H1 (cell line): ENCODE results near the gene TMEM145. TPM values are rescaled to one million over a fixed set of nuclear protein-coding genes. Genes with fewer than 3 reads are reported as not detected.

ENCODE experiments used
- CTCF ChIA-PET: fragments of 300-600 bp; sonication (Branson Sonifier 250); formaldehyde crosslinking; loops from one replicate; lab custom pipeline; 2021; ENCODE audit not compliant: partially characterized antibody; lab: Charles Lee
- POLR2A ChIA-PET: fragments of 300-600 bp; sonication (Branson Sonifier 250); formaldehyde crosslinking; loops from one replicate; lab custom pipeline; 2021; ENCODE audit warnings: inconsistent platforms; ENCODE audit not compliant: partially characterized antibody; lab: Charles Lee
- DNase-seq, 2 experiments: peaks; one replicate each; pipeline versions ENCODE4 v3.0.0 to v3.0.0-alpha.2; 2010 to 2022; ENCODE audit warnings: low spot score in 2 of 2, low read depth in 1 of 2, mixed read lengths in 1 of 2
- FAIRE-seq: peaks from 2 replicates; lab custom pipeline; 2011; peaks lifted over from hg19 to GRCh38; lab: Jason Lieb, UNC
- H2AFZ ChIP-seq: 2 replicates; pipeline ENCODE4 v1.8.1; 2012; ENCODE audit warnings: low read length, inconsistent platforms
- H2AK5ac ChIP-seq: 2 replicates; pipeline ENCODE4 v1.6.1; 2013; ENCODE audit warnings: low read depth, low read length
- H2BK120ac ChIP-seq: replicated peaks from 2 replicates; pipeline ENCODE3; 2013; ENCODE audit warnings: low read depth, low read length, inconsistent platforms
- H2BK12ac ChIP-seq: 2 replicates; pipeline ENCODE4 v1.6.1; 2013; ENCODE audit warnings: low read depth, low read length
- H2BK15ac ChIP-seq: 2 replicates; pipeline ENCODE4 v1.6.1; 2013; ENCODE audit warnings: low read length
- H2BK20ac ChIP-seq: 2 replicates; pipeline ENCODE4 v1.6.1; 2013; ENCODE audit warnings: low read length
- H2BK5ac ChIP-seq: 2 replicates; pipeline ENCODE4 v1.6.1; 2013; ENCODE audit warnings: low read depth, low read length
- H3K14ac ChIP-seq: 2 replicates; pipeline ENCODE4 v1.6.1; 2013; ENCODE audit warnings: inconsistent platforms; ENCODE audit not compliant: insufficient read length
- H3K18ac ChIP-seq: 2 replicates; pipeline ENCODE4 v1.6.1; 2013; ENCODE audit warnings: low read length; ENCODE audit errors: extremely low read depth
- H3K23ac ChIP-seq: 2 replicates; pipeline ENCODE4 v1.6.1; 2013; ENCODE audit warnings: inconsistent platforms; ENCODE audit not compliant: insufficient read length
- H3K23me2 ChIP-seq: 2 replicates; pipeline ENCODE4 v1.6.1; 2013; ENCODE audit warnings: low read depth, low read length
- H3K27ac ChIP-seq: 2 replicates; pipeline ENCODE4 v1.6.1; 2011; ENCODE audit warnings: low read depth, low read length, inconsistent platforms
- H3K27me3 ChIP-seq, 4 experiments: replicated peaks in 1 of 4; 1 replicate in 1 of 4; 2 replicates in 3 of 4; pipeline versions ENCODE4 v1.6.1 to v1.8.1; 2011 to 2013; ENCODE audit warnings: low read length in 3 of 4, mild to moderate bottlenecking in 3 of 4, inconsistent platforms in 2 of 4, mixed read lengths in 2 of 4, moderate library complexity in 1 of 4; ENCODE audit not compliant: control insufficient read depth in 3 of 4, insufficient read depth in 3 of 4; ENCODE audit errors: extremely low read depth in 1 of 4
- H3K36me3 ChIP-seq, 4 experiments: 2 replicates each; pipeline versions ENCODE4 v1.6.1 to v1.8.1; 2011 to 2013; ENCODE audit warnings: mild to moderate bottlenecking in 4 of 4, low read length in 3 of 4, moderate library complexity in 2 of 4, control low read depth in 1 of 4, inconsistent platforms in 1 of 4; ENCODE audit not compliant: insufficient read depth in 4 of 4, control insufficient read depth in 2 of 4
- H3K4ac ChIP-seq: replicated peaks from 2 replicates; pipeline ENCODE3; 2013; ENCODE audit warnings: low read length, low read depth, mixed read lengths, inconsistent platforms; ENCODE audit not compliant: insufficient read length
- H3K4me1 ChIP-seq, 4 experiments: replicated peaks in 1 of 4; 1 replicate in 1 of 4; 2 replicates in 3 of 4; pipeline versions ENCODE4 v1.6.1 to v1.8.1; 2011 to 2013; ENCODE audit warnings: low read length in 3 of 4, inconsistent platforms in 2 of 4, mixed read lengths in 1 of 4; ENCODE audit not compliant: insufficient read depth in 4 of 4, control insufficient read depth in 3 of 4
- H3K4me2 ChIP-seq, 2 experiments: 2 replicates each; pipeline versions ENCODE4 v1.6.1 to v1.8.1; 2011 to 2013; ENCODE audit warnings: low read depth in 2 of 2, low read length in 2 of 2, control low read depth in 1 of 2, inconsistent platforms in 1 of 2, mild to moderate bottlenecking in 1 of 2; ENCODE audit not compliant: insufficient read depth in 1 of 2
- H3K4me3 ChIP-seq, 4 experiments: fragments of 200-600, 300-600 bp in 1 of 4; sonication (generic), shearing (Covaris generic), sonication (Bioruptor Twin) in 1 of 4; 2 replicates each; pipeline versions ENCODE4 v1.5.1 to v1.8.1; 2011 to 2016; ENCODE audit warnings: low read length in 4 of 4, low read depth in 3 of 4, control low read depth in 2 of 4, inconsistent platforms in 2 of 4, mild to moderate bottlenecking in 2 of 4, mixed read lengths in 1 of 4, moderate library complexity in 1 of 4; ENCODE audit not compliant: insufficient read depth in 2 of 4; ENCODE audit errors: extremely low read depth in 1 of 4
- H3K56ac ChIP-seq: replicated peaks from 2 replicates; pipeline ENCODE3; 2013; ENCODE audit warnings: low read depth, mild to moderate bottlenecking, mixed read lengths, low read length, inconsistent platforms; ENCODE audit not compliant: insufficient read length
- H3K79me1 ChIP-seq: 2 replicates; pipeline ENCODE4 v1.6.1; 2013; ENCODE audit warnings: low read depth, low read length, control low read depth
- H3K79me2 ChIP-seq, 2 experiments: 2 replicates each; pipeline versions ENCODE4 v1.6.1 to v1.8.1; 2012 to 2013; ENCODE audit warnings: low read length in 2 of 2, mild to moderate bottlenecking in 2 of 2, inconsistent platforms in 1 of 2; ENCODE audit not compliant: insufficient read depth in 2 of 2, control insufficient read depth in 1 of 2
- H3K9ac ChIP-seq, 4 experiments: replicated peaks in 1 of 4; 1 replicate in 1 of 4; 2 replicates in 3 of 4; pipeline versions ENCODE4 v1.6.1 to v1.8.1; 2011 to 2013; ENCODE audit warnings: low read depth in 3 of 4, low read length in 3 of 4, control low read depth in 2 of 4, mild to moderate bottlenecking in 2 of 4, moderate library complexity in 2 of 4, inconsistent platforms in 1 of 4; ENCODE audit errors: extremely low read depth in 1 of 4
- H3K9me3 ChIP-seq, 2 experiments: 2 replicates each; pipeline versions ENCODE4 v1.6.1 to v1.8.1; 2012 to 2013; ENCODE audit warnings: mild to moderate bottlenecking in 2 of 2, moderate library complexity in 2 of 2, control low read depth in 1 of 2, inconsistent platforms in 1 of 2, low read depth in 1 of 2, low read length in 1 of 2, mixed read lengths in 1 of 2; ENCODE audit not compliant: insufficient read depth in 2 of 2
- H4K20me1 ChIP-seq, 2 experiments: replicated peaks in 1 of 2; 2 replicates each; pipeline versions ENCODE3 to v1.8.1; 2011 to 2013; ENCODE audit warnings: inconsistent platforms in 2 of 2, low read length in 2 of 2, mild to moderate bottlenecking in 1 of 2; ENCODE audit not compliant: insufficient read depth in 2 of 2, control insufficient read depth in 1 of 2
- H4K5ac ChIP-seq: 2 replicates; pipeline ENCODE4 v1.6.1; 2013; ENCODE audit warnings: low read length, low read depth, mixed read lengths, inconsistent platforms; ENCODE audit not compliant: insufficient read length
- H4K8ac ChIP-seq: 2 replicates; pipeline ENCODE4 v1.8.0; 2013; ENCODE audit warnings: mild to moderate bottlenecking, moderate library complexity, low read length, inconsistent platforms; ENCODE audit not compliant: insufficient read depth; ENCODE audit errors: extremely low read depth
- H4K91ac ChIP-seq: replicated peaks from 2 replicates; pipeline ENCODE3; 2013; ENCODE audit warnings: low read length, mixed read lengths, inconsistent platforms; ENCODE audit not compliant: insufficient read length
- BCL11A ChIP-seq, 2 experiments: IDR thresholded peaks; one replicate each; pipeline ENCODE4 v1.6.1; 2011; ENCODE audit warnings: low read depth in 2 of 2, low read length in 2 of 2, mild to moderate bottlenecking in 2 of 2
- CTCF ChIP-seq, 3 experiments: IDR thresholded peaks; 1 replicate in 2 of 3; 2 replicates in 1 of 3; pipeline versions ENCODE4 v1.5.1 to v1.6.1; 2011; ENCODE audit warnings: low read length in 3 of 3, mild to moderate bottlenecking in 3 of 3, inconsistent platforms in 2 of 3, low read depth in 1 of 3, moderate library complexity in 1 of 3; ENCODE audit not compliant: insufficient read depth in 1 of 3; ENCODE audit errors: control extremely low read depth in 1 of 3
- GABPA ChIP-seq: IDR thresholded peaks from 2 replicates; pipeline ENCODE4 v1.6.1; 2011; ENCODE audit warnings: mild to moderate bottlenecking, low read length, moderate library complexity, borderline replicate concordance; ENCODE audit not compliant: insufficient read depth
- SAP30 ChIP-seq: fragments of 300-600 bp; sonication (generic); IDR thresholded peaks from 2 replicates; pipeline ENCODE4 v1.7.1; 2012; ENCODE audit warnings: low read length, moderate library complexity, mild to moderate bottlenecking, inconsistent platforms; ENCODE audit not compliant: insufficient read depth, insufficient replicate concordance
- WGBS, 2 experiments: shearing (Covaris generic) in 1 of 2; methylation state at CpG; one replicate each; pipeline versions ENCODE4 v1.1.6 to v1.1.7; 2013 to 2015; ENCODE audit warnings: low lambda C conversion rate in 2 of 2, mixed read lengths in 2 of 2, inconsistent platforms in 1 of 2, low coverage in 1 of 2, missing lambda C conversion rate in 1 of 2; ENCODE audit not compliant: insufficient replicate concordance in 2 of 2, insufficient coverage in 1 of 2, insufficient read length in 1 of 2; ENCODE audit errors: extremely low coverage in 1 of 2, missing lambda C conversion rate in 1 of 2; 5-methylcytosine and 5-hydroxymethylcytosine counted together
- polyA plus RNA-seq, 7 experiments: library from polyadenylated mRNA; depleted of rRNA in 3 of 7; stranded (reverse) in 5 of 7; unstranded in 2 of 7; fragments of >200 nt in 5 of 7; fragments of 200-250 nt in 2 of 7; gene quantifications; 1 replicate in 5 of 7; 2 replicates in 1 of 7; 4 replicates in 1 of 7; pipeline versions ENCODE4 v1.2.1 to v1.2.3, GENCODE V29; 2011 to 2013; ENCODE audit warnings: missing spikeins in 2 of 7, mixed read lengths in 2 of 7
- total RNA-seq: library from RNA; stranded (reverse); fragmentation: NEBNext Ultra II Directional; extraction: Animal tissue kit (Norgen Biotek cat#: 25700); gene quantifications from 2 replicates; pipeline ENCODE4 v1.2.1, GENCODE V29; 2021

The TMEM145 gene
- total and polyA plus RNA-seq, 2 of the 8 experiments (the other 6 are each of a cell fraction or from before 2014, with no cell fraction given): 2.3 to 4.7 TPM

GRCh38 chr19:42325896-42326771 lies 13.0 kb downstream of the TMEM145 start:
- ChIA-PET CTCF (interaction anchor here (0.6 to 8.8 kb wide), 4 partner anchors 19 to 178 kb away, joined by 3 to 90 read pairs (median 4); no protein-coding TSS in a partner anchor), POLR2A (no interaction called here)
- Histone ChIP-seq H3K27ac (no peak overlapping the region), H3K56ac (peak overlapping the region; percentile 78), H2BK5ac (no peak overlapping the region), H3K27me3 (peaks cover 0 to 15% (median 8%) of the 10 kb centered on the region in 4 experiments; a peak in 5 of 7 replicates), H2BK20ac (no peak overlapping the region), H4K91ac (no peak overlapping the region), H3K23me2 (peaks cover 13% of the 10 kb centered on the region; the same call in 1 of the 2 replicates), H3K18ac (peak overlapping the region; percentile 19), H3K79me1 (peaks cover 6% of the 10 kb centered on the region; the same call in 1 of the 2 replicates), H4K8ac (peak overlapping the region; percentile 64), H4K20me1 (peaks cover 0 to 6% of the 10 kb centered on the region in 2 experiments), H4K5ac (peak overlapping the region; percentile 51), H3K4me2 (peak overlapping the region; percentile 80 to 89), H2BK12ac (no peak overlapping the region), H2BK120ac (no peak overlapping the region), H2AK5ac (no peak overlapping the region), H3K9me3 (no peaks in the 10 kb centered on the region), H3K79me2 (peaks cover 0 to 16% of the 10 kb centered on the region in 2 experiments; a peak in 1 of 4 replicates), H3K4ac (peak overlapping the region; percentile 75), H3K14ac (no peak overlapping the region), H3K4me1 (peaks cover 0 to 4% (median 1%) of the 10 kb centered on the region in 4 experiments; a peak in 2 of 7 replicates), H3K4me3 (peak overlapping the region; percentile 72 to 89 (median 78)), H3K23ac (no peak overlapping the region), H3K9ac (peak overlapping the region; percentile 4 to 82 (median 17); a peak in 5 of 7 replicates), H3K36me3 (no peaks in the 10 kb centered on the region), H2BK15ac (no peak overlapping the region), H2AFZ (no peak overlapping the region)
- WGBS, 2 experiments: 14% methylated on average over 37 of the region's 37 CpGs; no CpG with 5 or more reads in 1 of the 2 experiments
- peak; percentile 79 for TF ChIP-seq SAP30
- TF ChIP-seq GABPA: 0 out of 2 replicates have a peak, but pooled peaks have one; percentile 15
- peak in 1 of 3 experiments; percentile 22; a peak in 1 of 4 replicates for TF ChIP-seq CTCF (IDR thresholded peaks at IDR 0.05; ENCODE audit: control extremely low read depth in 1 of 3, insufficient read depth in 1 of 3, low read depth in 1 of 3, low read length in 3 of 3)
- TF ChIP-seq BCL11A (IDR thresholded peaks at IDR 0.05; ENCODE audit: low read depth in 2 of 2, low read length in 2 of 2): no peak
- no peak for FAIRE-seq
- no peak for DNase-seq
